Loucy (cell line): ENCODE data around the gene SMARCAD1.

Experiments
- EZH2phosphoT487 ChIP-seq: fragments of 200-600 bp; IDR thresholded peaks from 2 replicates; pipeline ENCODE4 v1.6.1; 2018; ENCODE audit warnings: antibody characterized with exemption, mild to moderate bottlenecking, moderate library complexity, borderline replicate concordance
- TF ChIP-seq, protein P1 (sequence below): fragments of 200-600 bp; sonication (generic); conservative IDR thresholded peaks from 2 replicates; pipeline ENCODE4 v1.5.1; 2014; ENCODE audit warnings: mild to moderate bottlenecking, antibody characterized with exemption, low read length

DNA sequence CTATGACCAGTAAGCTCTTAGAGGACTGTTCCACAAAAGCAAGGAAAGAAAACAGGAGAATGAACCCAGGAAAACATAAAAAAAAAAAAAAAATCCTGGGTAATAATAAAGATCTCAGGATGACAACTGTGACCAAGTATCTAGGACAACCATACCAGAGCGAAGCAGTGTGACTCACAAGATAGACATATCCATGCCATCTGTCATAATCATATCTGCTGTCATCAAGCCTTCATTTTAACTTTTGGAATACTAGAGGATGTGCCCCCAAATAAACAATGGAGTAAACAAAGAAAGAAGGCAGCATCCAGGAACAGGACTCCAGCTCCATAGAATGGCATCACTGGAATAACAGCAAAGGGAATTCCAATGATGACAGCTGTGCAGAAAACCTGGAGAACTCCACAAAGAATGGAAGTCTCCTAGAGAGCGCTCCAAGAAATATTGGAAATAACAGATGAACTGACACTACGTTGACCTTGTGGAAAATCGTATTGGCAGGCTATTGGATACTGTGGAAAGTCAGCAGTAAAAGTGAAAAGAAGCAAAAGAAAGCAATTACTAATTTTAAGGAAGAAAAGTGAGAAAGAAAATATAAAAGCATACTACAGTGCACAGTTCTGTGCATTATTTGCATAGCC, 99.7 kb downstream of the SMARCAD1 start:
- TF ChIP-seq, protein P1, sequence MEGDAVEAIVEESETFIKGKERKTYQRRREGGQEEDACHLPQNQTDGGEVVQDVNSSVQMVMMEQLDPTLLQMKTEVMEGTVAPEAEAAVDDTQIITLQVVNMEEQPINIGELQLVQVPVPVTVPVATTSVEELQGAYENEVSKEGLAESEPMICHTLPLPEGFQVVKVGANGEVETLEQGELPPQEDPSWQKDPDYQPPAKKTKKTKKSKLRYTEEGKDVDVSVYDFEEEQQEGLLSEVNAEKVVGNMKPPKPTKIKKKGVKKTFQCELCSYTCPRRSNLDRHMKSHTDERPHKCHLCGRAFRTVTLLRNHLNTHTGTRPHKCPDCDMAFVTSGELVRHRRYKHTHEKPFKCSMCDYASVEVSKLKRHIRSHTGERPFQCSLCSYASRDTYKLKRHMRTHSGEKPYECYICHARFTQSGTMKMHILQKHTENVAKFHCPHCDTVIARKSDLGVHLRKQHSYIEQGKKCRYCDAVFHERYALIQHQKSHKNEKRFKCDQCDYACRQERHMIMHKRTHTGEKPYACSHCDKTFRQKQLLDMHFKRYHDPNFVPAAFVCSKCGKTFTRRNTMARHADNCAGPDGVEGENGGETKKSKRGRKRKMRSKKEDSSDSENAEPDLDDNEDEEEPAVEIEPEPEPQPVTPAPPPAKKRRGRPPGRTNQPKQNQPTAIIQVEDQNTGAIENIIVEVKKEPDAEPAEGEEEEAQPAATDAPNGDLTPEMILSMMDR, result no peak
- TF ChIP-seq EZH2phosphoT487, result no peak
